Measurements from ENCODE around the gene NSD2.
"Not testable (repeated sequence)": the region's sequence is repeated elsewhere in the genome, so short reads cannot be mapped to it uniquely, and the experiment has no call there.

NSD2 gene

GRCh38 chr4:1899149-1900086, 28.2 kb downstream of the NSD2 start:
- DNase-seq, result peak; percentile 16

DNA sequence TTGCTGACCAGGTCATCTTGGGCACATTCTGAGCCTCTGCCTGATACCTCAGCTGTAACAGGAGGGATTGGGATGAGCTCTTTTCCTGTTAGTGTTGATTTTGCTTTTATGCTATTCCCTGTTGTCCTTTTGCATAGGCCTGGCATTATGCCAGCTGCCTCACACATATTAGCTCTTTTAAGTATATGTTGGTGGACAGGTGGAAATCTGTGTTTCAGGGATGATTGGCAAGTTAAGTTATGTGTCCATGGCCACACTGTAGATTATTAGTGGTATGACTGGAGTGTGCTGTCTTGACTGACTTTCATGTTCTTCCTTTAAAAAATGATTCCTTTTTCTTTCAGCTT, 28.9 kb downstream of the NSD2 start:
- no peak for DNase-seq

DNA sequence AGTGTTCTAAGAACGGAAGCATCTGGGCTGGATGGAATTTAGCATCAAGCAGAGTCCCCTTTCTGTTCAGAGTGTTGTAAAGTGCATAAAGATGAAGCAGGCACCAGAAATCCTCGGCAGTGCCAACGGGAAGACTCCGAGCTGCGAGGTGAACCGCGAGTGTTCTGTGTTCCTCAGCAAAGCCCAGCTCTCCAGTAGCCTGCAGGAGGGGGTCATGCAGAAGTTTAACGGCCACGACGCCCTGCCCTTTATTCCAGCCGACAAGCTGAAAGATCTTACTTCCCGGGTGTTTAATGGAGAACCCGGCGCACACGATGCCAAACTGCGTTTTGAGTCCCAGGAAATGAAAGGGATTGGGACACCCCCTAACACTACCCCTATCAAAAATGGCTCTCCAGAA, 29.4 kb downstream of the NSD2 start:
- no peak for DNase-seq

DNA sequence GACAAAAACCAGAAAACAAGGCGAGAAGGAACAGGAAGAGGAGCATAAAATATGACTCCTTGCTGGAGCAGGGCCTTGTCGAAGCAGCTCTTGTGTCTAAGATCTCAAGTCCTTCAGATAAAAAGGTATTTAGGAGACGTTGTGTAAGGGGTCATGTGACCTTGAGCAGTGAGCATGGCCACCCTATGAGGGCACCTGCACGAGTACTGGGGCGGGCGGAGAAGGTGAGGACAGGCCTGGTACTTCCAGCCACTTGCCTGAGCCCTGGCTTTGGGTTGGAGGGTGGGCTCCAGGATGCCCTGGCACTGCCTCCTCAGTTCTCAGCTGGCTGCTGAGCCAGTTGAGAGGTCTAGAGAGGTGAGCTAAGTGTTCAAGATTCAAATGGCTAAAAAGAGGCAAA, 29.9 kb downstream of the NSD2 start:
- DNase-seq, result no peak

DNA sequence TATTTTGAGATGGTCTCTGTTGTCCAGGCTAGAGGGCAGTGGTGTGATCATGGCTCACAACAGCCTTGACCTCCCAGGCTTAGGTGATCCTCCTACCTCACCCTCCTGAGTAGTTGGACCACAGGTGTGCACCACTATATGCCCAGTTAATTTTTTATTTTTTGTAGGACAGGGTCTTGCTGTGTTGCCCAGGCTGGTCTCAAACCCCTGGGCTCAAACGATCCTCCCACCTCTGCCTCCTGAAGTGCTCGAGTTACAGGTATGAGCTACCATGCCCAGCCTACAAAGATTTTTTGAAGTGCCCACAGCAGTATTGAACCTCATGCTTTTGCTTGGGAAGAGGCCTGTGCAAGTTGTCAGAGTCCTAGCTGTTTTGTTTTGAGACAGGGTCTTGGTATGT, 31.1 kb downstream of the NSD2 start:
- DNase-seq, result no peak

DNA sequence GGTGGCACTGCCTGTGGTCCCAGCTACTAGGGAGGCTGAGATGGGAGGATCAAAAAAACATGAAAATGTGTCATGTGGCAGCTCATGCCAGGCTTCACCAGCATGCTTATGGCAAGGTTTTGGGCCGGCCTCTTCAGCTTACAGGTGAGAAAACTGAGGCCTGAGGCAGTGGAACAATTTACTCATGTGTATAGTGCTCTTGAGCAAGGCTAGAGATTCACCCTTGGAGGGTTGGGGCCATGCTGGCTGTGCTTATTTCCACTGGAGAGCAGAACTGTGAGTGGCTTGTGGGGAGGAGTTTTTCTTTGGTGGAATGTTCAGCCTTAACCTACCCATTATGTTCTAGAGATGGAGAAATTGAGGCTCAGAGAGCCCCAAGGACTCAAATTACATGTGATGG, 31.8 kb downstream of the NSD2 start:
- DNase-seq, result no peak

DNA sequence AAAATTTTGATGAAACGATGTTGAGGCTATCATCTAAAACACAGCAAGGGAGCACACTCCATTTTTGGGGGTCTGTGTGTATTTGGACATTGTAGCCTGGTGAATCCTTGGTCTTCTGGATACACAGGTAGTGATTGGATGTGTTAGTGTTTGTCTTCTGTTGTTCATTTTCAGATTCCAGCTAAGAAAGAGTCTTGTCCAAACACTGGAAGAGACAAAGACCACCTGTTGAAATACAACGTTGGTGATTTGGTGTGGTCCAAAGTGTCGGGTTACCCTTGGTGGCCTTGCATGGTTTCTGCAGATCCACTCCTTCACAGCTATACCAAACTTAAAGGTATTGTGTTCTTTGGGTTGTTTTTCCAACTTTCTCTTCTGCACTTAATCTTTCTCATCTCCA, 32.8 kb downstream of the NSD2 start:
- DNase-seq, result no peak

GRCh38 chr4:1907848-1908525, 36.8 kb downstream of the NSD2 start:
- DNase-seq, result peak; percentile 24

DNA sequence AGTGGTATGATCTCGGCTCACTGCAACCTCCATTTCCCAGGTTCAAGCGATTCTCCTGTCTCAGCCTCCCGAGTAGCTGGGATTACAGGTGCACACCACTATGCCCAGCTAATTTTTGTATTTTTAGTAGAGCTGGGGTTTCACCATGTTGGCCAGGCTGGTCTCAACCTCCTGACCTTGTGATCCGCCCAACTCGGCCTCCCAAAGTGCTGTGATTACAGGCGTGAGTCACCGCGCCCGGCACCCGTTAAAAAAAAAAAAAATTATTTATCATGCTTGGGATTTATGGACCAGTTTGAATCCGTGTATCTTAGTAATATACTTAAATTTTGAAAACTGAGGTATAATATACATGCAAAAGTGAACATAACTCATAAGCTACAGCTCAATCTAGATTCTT, 38.5 kb downstream of the NSD2 start:
- DNase-seq, result not testable (repeated sequence)

DNA sequence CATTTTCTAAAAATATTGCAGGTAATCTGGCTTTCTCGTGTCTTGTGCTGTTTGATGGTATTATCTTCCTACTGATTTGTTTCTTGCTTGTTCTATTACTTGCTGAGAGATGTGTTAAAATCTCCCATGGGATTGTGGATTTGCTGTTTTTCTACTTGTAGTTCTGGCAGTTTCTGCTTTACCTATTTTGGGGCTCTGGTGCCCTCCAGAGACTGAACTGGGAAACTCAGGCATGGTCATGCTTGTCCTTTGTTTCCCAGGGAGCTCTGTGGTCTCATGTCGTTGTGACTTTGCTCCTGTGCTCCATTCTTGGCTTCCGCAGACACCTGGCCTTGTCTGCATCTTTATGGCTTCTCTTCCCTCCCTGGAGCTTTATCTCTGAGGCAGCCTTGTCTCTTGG, 39.5 kb downstream of the NSD2 start:
- no peak for DNase-seq

DNA sequence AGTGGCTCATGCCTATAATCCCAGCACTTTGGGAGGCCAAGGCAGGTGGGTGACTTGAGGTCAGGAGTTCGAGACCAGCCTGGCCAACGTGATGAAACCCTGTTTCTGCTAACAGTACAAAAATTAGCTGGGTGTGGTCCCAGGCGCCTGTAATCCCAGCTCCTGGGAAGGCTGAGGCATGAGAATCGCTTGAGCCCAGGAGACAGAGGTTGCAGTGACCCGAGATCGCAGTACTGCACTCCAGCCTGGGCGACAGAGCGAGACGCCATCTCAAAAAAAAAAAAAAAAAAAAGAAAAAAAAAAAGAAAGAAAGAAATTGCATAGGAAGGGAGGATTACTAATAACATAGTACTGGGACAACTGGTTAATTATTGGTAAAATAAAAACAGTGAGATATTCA, 40.1 kb downstream of the NSD2 start:
- not testable (repeated sequence) for DNase-seq

DNA sequence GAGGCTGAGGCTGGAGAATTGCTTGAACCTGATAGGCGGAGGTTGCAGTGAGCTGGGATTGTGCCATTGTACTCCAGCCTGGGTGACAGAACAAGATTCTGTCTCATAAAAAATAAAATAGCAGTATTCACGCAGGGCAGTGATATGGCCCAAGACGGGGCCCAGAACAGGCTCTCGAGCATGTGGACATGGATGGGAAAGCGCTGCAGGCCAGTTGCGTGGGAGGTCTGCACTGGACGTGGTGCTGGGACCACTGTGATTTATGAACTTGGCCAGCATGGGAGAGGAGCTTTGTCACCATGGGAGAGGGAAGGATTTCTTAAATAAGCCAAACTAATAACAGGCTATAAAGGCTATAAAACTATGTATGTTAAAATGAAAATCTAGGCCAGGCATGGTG, 51.6 kb downstream of the NSD2 start:
- no peak for DNase-seq

- DNase-seq, result no peak
Measured at GRCh38 chr4:1927675-1928074, 56.5 kb downstream of the NSD2 start.

DNA sequence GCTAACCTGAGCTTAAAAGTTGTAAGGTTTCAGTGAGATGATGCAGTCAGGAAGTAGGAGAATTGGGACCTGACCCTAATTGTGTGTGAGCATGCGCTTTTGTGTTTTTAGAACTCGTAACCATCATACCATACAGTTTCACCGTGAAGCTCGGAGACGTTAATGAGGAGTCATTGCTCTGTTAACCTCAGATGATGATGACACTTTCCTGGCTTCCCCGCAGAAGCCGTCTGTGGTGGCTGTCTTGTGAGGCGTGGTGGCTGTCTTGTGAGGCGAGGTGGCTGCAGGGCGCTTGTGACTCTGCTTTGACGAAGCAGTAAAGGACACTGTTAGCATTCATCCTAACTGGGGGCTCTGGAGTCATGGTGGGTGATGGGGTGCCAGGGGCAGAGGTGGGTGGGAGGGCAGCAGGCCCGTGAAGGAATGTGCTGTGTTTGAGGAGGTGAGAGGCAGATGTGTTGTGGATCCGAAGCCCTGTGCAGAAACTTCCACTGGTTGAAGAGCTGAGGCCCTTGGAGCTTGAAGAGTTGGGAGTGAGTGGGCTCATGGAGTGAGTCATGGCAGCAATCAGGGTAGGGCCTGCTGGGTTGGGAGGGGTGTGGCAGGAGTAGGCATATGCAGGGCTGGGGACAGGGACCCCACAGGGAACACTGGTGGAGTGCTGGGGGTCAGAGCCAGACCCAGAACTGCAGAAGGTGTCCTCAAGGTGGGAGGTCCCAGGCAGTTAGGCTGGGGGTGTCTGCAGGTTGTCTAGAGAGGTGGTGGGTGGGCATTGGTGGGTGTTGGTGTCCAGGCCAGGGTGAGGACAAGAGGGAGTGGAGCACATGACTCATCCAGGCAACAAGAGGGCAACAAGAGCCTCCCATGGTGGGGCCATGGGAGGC, 57.4 kb downstream of the NSD2 start:
- no peak for DNase-seq

GRCh38 chr4:1932736-1933135, 61.5 kb downstream of the NSD2 start:
- DNase-seq, result no peak

GRCh38 chr4:1933700-1934099, 62.5 kb downstream of the NSD2 start:
- no peak for DNase-seq

DNA sequence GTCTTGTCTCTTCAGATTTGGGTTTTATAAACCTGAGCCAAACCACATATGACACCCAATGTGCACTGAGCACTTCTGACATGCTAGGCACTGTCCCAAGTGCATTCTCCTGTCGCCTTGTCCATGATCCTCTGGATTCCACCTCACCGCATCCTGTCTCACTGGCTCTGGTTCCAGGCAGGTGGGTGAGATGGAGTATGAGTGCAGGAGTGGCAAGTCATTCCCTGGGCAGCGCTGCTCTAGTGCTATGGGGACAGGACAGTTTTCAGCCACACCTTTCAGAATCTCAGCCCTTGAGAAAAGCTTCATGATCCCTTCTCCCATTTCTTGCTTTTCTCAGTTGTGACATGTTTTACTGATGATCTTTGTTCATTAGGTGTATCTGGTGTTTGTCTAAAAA, 66.4 kb downstream of the NSD2 start:
- DNase-seq, result no peak

DNA sequence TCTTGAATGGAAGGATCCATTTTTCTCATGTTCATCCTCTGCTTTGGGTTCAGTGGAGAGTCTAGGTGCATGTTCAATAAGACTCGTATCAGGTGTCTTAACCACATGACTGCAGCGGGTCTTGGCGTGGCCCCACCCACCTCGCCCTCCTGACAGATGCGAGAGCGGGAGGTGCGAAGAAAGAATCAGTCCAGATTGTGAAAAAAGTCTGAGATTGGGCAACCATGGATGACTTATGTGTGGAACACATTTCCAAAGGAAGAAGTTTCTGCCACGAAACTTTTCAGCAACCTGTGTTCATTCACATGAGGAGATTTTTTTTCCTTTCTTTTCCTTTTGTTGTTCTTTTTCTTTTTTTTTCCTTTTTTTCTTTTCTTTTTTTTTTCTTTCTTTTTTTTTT, 66.8 kb downstream of the NSD2 start:
- DNase-seq, result no peak

- peak; percentile 9 for DNase-seq
Measured at GRCh38 chr4:1939664-1940509, 68.7 kb downstream of the NSD2 start.

DNA sequence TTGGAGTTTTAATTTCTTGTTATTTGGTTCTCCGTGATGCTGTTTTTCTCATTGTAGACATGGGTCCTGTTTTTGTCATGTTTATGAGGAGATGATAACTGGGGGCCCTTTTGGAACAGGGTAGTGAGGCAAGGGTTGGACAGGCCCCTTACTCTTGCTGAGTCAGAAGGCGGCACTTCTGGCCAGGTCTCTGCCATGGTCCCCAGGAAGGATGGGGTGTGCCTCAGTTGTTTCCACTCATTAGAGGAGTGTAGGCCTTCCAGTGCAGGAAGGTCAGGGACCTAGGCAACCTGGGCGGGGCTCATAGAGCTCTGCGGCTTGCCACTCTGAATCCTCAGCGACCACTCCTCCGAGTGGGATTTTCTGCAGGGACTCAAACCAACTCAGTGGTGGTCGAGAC, 69.4 kb downstream of the NSD2 start:
- DNase-seq, result no peak

DNA sequence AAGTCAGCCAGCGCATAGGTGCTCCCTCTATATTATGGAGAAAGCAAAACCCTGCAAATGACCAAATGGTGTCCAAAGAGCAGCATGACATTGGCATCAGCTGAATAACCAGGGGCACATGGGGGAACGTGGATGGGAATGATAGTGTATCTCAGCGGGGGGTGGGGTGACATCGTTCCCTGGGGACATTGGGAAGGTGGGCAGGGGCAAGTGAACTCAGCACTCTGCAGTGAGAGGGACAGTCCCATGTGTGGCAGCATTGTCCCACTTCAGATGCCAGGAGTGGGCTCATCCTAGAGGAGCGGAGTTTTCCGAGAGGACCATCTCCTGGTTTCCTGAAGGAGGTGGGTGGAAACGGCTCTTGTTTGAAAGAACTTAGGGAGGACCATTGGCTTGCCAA, 72.7 kb downstream of the NSD2 start:
- DNase-seq, result no peak

DNA sequence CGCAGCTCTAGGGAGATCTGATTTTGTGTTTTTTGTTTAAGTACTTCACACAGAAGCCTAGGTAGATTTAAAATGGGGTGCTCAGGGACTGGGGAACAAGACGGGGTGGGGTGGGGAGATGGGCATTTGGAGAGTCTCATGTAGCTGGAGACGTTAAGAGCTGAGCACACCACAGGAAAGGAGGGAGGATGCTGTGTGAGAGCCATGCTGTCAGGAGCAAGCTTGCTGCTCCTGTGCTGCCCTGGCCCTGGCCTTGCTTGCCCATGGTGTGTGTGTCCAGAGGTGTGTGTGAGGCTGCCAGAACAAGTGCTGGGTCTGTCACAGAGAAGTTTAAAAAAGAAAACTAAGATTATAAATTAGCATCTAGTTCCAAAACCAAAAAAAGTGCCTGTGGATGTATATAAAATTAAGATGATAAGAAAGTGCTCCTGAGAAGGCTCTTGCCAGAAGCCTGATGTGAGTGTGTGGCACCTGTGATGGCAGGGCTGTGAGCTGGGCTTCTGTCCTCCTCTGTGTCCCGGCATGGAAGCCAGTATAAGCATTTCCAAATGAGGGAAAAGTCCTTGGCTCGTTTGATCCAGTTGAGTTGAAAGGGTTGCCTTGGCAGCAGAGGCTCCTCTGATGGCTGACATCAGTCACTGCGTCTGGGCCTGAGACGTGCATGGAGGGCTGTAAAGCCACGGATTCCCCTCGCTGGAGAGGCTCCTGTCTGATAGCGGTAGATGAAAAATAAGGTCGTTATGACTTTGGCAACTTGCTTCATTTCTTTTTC, 74.1 kb downstream of the NSD2 start:
- DNase-seq, result no peak

Measured in NCI-H1105 treated with DMSO at 0.1 percent for 48 hours (cell line).